Fibroblast of pulmonary artery (primary cell): ENCODE measurements around the gene ZNF154.

Experiments
- DNase-seq: peaks from one replicate; pipeline ENCODE4 v3.0.0-alpha.2; 2010; ENCODE audit warnings: low read depth
- H3K4me3 ChIP-seq: replicated peaks from 2 replicates; pipeline ENCODE4 v1.5.1; 2011; ENCODE audit warnings: low read depth, mild to moderate bottlenecking, control low read depth, low read length, moderate library complexity
- TF ChIP-seq, protein P1 (sequence below): IDR thresholded peaks from 2 replicates; pipeline ENCODE4 v1.5.1; 2011; ENCODE audit warnings: mild to moderate bottlenecking, control low read depth, low read length, inconsistent platforms; ENCODE audit errors: missing control alignments

The ZNF154 gene

GRCh38 chr19:57665261-57665806 lies 43.7 kb downstream of the ZNF154 start:
- TF ChIP-seq, protein P1, sequence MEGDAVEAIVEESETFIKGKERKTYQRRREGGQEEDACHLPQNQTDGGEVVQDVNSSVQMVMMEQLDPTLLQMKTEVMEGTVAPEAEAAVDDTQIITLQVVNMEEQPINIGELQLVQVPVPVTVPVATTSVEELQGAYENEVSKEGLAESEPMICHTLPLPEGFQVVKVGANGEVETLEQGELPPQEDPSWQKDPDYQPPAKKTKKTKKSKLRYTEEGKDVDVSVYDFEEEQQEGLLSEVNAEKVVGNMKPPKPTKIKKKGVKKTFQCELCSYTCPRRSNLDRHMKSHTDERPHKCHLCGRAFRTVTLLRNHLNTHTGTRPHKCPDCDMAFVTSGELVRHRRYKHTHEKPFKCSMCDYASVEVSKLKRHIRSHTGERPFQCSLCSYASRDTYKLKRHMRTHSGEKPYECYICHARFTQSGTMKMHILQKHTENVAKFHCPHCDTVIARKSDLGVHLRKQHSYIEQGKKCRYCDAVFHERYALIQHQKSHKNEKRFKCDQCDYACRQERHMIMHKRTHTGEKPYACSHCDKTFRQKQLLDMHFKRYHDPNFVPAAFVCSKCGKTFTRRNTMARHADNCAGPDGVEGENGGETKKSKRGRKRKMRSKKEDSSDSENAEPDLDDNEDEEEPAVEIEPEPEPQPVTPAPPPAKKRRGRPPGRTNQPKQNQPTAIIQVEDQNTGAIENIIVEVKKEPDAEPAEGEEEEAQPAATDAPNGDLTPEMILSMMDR, result no peak
- no peak overlapping the region for H3K4me3 ChIP-seq
- DNase-seq, result no peak

DNA sequence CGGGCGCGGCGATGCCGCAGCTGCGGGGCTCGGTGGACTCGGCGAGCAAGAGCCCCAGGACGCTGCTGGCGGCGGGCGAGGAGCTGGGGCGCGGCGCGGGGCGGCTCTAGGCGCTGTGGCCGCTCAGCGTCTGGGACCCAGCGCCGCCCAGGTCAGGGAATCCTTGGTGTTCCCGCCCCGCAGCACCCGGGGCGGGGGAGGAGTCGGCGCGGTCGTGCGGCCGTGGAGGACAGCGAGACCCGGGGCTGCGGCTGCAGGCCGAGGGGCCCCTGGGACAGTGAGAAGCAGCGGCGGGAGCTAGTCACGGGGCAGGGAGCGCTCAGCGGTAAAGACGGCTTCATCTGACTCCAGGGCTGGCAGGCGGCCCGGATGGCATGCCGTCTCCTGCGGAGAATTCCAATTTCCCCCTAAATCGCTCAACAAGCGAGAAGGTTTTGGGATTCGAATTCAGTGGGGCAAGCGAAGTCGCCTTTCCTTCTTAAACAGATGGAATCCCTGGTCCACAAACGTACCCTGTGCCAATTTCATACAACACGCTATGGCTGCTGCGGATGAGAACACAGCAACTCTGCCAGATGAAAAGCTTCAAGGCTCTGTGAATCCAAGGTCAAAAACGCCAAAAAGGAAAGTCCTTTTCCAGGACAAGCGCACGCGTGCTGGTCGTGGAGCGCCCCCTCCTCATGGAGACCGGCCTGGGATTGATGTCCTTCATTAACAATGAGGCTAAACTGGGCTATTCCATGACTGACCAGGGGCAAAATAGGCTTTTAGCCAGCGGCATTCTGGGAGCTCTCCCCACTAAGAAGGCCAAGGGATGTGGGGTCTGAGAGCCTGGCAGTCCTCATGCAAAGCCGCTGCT lies 44.5 kb downstream of the ZNF154 start:
- TF ChIP-seq, protein P1, result no peak
- DNase-seq, result peak; percentile 66
- peak overlapping the region; percentile 63 for H3K4me3 ChIP-seq

DNA sequence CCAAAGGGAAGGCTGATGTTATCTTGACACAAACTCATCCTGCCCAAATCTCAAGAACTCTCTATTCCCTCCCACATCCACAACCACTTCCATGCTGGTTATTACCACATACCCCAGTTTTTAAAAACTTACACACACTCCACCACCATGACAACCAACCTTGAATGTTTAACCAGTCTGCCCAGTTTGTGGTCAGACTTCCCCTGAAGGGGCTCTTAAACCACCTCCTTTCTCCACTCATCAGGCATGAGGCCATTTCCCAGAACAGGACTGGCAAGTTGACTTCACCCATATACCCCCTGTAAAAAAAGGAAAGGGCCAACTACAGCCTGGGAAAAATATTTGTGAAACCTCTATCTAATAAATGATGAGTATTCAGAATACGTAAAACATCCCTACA lies 52.7 kb downstream of the ZNF154 start:
- no peak for DNase-seq
- TF ChIP-seq, protein P1, result no peak
- no peak overlapping the region for H3K4me3 ChIP-seq

GRCh38 chr19:57655443-57655842 lies 53.6 kb downstream of the ZNF154 start:
- no peak for DNase-seq
- TF ChIP-seq, protein P1, result no peak
- H3K4me3 ChIP-seq, result no peak overlapping the region

GRCh38 chr19:57653689-57654088 lies 55.3 kb downstream of the ZNF154 start:
- H3K4me3 ChIP-seq, result no peak overlapping the region
- DNase-seq, result no peak
- TF ChIP-seq, protein P1, result no peak

DNA sequence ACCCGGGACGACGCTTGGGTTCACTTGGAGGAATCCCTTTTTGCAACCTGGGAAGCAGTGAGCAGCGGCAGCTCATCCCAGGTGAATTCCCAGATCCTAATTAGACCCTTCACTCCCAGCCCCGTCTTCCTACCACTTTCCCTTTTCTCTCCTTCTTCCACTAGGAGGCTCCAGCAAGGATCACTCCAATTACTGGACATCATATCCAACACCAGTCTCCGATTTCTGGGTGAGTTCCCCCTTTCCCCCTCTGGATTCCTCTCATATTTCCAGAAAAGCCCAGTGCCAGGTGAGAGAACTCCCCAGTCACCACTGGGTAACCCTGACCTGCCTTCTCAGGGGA lies 57.4 kb downstream of the ZNF154 start:
- TF ChIP-seq, protein P1, result peak; percentile 16
- H3K4me3 ChIP-seq, result no peak overlapping the region
- DNase-seq, result no peak
